Activated naive CD8-positive, alpha-beta T cell treated with anti-CD3 and anti-CD28 coated beads, Interleukin-2, amount 50 U/mL, for 24 hours (primary cell): ENCODE data around the gene TRPM7.
"Not testable (repeated sequence)": the region's sequence is repeated elsewhere in the genome, so short reads cannot be mapped to it uniquely, and the experiment has no call there.

Experiments
- ATAC-seq: fragments of 150-1000 bp; cut with Tn5 transposase; one replicate; pipeline ENCODE4 v1.10.0; 2021
- DNase-seq: peaks from one replicate; pipeline ENCODE4 v3.0.0; 2021
- H3K27ac Mint-ChIP-seq: one replicate; pipeline ENCODE4 v1.8.0; 2021; ENCODE audit warnings: mild to moderate bottlenecking, mixed read lengths
- H3K27me3 Mint-ChIP-seq: one replicate; pipeline ENCODE4 v1.8.0; 2021; ENCODE audit warnings: mixed read lengths
- H3K36me3 Mint-ChIP-seq: one replicate; pipeline ENCODE4 v1.8.0; 2021; ENCODE audit warnings: low read depth, mixed read lengths
- H3K4me1 Mint-ChIP-seq: one replicate; pipeline ENCODE4 v1.8.0; 2021; ENCODE audit warnings: mixed read lengths
- H3K4me3 Mint-ChIP-seq: one replicate; pipeline ENCODE4 v1.8.0; 2021; ENCODE audit warnings: mild to moderate bottlenecking, moderate library complexity, mixed read lengths
- H3K9me3 Mint-ChIP-seq: one replicate; pipeline ENCODE4 v1.8.0; 2021; ENCODE audit warnings: mixed read lengths

The TRPM7 gene

DNA sequence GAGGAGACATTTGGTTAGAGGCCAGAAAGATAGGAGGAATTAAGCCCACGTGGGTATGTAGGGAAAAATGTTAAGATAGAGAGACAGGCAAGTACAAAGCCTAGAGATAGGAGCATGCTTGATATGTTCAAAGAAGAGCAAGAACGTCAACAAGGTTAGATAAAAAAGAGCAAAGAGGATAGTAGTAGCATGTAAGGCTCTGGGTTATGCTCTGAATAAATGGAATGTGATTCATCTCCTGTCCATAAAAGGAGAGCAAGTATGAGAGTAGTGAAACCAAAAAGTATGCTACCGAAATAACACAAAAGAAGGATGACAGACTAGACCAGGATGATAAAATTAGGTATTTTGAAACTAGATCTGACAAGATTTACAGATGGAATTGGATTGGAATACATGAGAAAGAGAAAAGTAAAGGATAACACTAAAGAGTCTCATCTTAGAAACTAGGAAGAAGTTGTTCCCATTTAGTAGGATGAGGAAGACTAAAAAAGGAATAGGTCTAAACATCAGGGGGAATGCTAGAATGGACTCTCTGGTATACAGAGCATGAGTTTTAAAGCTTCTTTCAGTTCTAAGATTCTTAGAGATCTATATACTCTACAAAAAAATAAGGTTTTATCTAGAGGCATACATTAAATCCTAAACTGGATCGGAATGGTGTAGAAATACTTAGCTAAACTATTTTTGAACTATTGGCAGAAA, 59.1 kb downstream of the TRPM7 start:
- Mint-ChIP-seq H3K9me3 (no peaks in the 10 kb centered on the region), H3K36me3 (peaks cover 39% of the 10 kb centered on the region), H3K27me3 (no peaks in the 10 kb centered on the region), H3K27ac (peak overlapping the region; percentile 33), H3K4me1 (peaks cover 8% of the 10 kb centered on the region), H3K4me3 (no peak overlapping the region)
- DNase-seq, result no peak
- no peak for ATAC-seq

DNA sequence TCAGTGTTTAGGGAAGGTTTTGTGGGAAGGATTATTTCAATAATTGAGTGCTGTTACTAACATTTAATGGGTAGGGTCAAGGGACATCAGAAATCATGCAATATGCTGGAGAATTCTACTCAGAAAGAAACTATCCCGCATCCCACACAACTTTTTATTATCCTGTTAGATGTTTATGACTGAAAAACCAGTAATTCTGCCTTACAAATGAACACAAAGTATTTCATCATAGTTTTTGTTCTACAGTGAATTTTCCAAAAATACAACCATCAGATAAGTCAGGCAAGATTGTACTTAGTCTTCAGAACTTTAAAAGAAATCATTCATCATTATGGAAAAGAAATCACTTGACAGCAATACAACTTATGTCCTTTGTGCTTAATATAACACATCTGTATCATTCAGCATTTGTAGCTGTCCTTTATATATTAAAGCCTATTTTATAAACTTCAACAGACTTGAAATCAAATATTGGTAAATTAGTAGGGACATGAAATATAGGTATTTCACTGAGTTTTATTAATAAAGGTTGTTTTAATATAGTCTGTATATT, 61.9 kb downstream of the TRPM7 start:
- H3K9me3 Mint-ChIP-seq, result no peaks in the 10 kb centered on the region
- no peak overlapping the region for H3K27ac Mint-ChIP-seq
- peaks cover 40% of the 10 kb centered on the region for H3K36me3 Mint-ChIP-seq
- no peak for DNase-seq
- no peak overlapping the region for H3K4me3 Mint-ChIP-seq
- H3K27me3 Mint-ChIP-seq, result no peaks in the 10 kb centered on the region
- no peak for ATAC-seq
- peaks cover 8% of the 10 kb centered on the region for H3K4me1 Mint-ChIP-seq

DNA sequence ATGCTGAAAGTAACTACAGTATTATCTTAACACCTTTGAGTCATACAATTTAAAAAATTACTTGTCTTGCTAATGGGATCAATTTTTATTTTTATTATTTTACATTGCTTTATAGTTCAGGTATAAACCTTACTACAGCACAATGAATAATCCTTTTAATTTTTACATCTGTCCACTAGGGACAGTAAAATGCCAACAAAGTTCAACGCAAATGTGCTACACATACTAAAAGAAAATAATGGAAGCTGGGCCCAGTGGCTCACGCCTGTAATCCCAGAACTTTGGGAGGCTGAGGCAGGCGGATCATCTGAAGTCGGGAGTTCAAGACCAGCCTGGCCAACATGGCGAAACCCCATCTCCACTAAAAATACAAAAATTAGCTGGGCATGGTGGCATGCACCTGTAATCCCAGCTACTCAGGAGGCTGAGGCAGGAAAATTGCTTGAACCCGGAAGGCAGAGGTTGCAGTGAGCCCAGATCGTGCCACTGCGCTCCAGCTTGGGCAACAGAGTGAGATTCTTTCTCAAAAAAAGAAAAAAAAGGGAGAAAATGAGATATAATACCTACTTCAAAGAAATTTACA, 64.1 kb downstream of the TRPM7 start:
- peak; percentile 46 for ATAC-seq

DNA sequence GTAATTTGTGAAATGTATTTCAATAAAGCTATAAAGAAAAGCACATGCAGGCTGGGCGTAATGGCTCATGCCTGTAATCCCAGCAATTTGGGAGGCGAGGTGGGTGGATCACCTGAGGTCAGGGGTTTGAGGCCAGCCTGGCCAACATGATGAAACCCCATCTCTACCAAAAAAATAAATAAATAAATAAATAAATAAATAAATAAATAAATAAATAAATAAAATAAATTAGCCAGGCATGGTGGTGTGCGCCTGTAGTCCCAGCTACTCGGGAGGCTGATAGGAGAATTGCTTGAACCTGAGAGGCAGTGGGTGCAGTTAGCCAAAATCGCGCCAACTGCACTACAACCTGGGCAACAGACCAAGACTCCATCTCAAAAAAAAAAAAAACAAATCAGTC, 69.6 kb downstream of the TRPM7 start:
- ATAC-seq, H3K4me1 Mint-ChIP-seq, H3K4me3 Mint-ChIP-seq, H3K27me3 Mint-ChIP-seq, H3K27ac Mint-ChIP-seq, DNase-seq, H3K9me3 Mint-ChIP-seq: not testable (repeated sequence)
- H3K36me3 Mint-ChIP-seq, result peaks cover 40% of the 10 kb centered on the region

More for the DNA sequence above, 64.1 kb downstream of the TRPM7 start:
- H3K27ac Mint-ChIP-seq, H3K9me3 Mint-ChIP-seq, H3K4me1 Mint-ChIP-seq, DNase-seq, H3K4me3 Mint-ChIP-seq, H3K27me3 Mint-ChIP-seq: not testable (repeated sequence)
- peaks cover 40% of the 10 kb centered on the region for H3K36me3 Mint-ChIP-seq

DNA sequence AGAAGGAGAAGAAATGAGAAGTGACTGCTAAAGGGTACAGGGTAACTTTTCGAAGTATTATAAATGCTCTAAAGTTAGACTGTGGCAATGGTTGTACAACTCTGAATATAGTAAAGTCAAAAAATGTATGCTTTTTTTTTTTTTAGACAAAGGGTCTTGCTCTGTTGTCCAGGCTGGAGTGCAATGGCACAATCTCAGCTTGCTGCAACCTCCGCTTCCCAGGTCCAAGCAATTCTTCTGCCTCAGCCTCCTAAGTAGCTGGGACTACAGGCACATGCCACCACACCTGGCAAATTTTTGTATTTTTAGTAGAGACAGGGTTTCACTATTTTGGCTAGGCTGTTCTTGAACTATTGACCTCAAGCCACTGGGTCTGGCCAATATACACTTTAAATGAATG, 70.0 kb downstream of the TRPM7 start:
- H3K27ac Mint-ChIP-seq, result not testable (repeated sequence)
- H3K36me3 Mint-ChIP-seq, result peaks cover 38% of the 10 kb centered on the region

DNA sequence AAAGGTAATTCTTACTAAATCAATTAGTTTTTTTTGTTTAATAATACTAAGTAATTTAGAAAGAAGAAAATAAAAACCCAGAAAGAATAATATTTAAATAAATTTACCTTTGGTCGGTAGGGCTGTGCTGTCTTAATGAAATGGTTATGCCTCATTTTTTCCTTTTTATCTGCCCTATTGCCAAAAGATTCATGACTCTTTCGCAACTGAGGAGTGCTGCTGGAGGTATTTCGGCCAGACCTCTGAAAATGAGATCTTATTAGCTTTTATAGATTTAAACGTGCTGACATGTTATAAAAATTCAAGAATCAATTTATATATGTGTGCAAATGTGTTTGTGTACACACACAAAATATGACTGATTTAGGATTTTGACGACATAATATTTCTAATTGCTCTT, 73.0 kb downstream of the TRPM7 start:
- peaks cover 41% of the 10 kb centered on the region for H3K36me3 Mint-ChIP-seq
- H3K27me3 Mint-ChIP-seq, result no peaks in the 10 kb centered on the region
- no peak overlapping the region for H3K4me3 Mint-ChIP-seq
- H3K9me3 Mint-ChIP-seq, result no peaks in the 10 kb centered on the region
- DNase-seq (no peak), ATAC-seq (no peak)
- H3K4me1 Mint-ChIP-seq, result no peaks in the 10 kb centered on the region
- no peak overlapping the region for H3K27ac Mint-ChIP-seq

More for the DNA sequence above, 70.0 kb downstream of the TRPM7 start:
- not testable (repeated sequence) for H3K27me3 Mint-ChIP-seq, H3K9me3 Mint-ChIP-seq, ATAC-seq, H3K4me1 Mint-ChIP-seq, H3K4me3 Mint-ChIP-seq, DNase-seq

DNA sequence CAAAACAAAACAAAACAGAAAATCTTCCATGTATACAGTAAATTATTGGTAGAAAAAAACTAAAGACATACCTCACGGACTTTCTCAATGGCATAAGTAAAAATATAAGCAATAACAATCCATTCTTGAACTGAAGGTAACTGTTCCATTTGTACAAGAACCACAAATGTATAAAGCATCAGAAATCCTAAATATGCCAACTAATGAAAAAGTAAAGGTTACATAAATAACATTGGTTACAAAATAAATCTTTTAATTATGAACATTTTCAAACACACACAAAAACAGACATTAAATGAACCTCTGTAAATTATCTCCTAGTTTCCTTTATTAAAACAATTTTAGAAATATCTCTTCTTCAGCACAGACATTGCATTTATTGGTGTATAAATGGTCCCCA, 79.5 kb downstream of the TRPM7 start:
- Mint-ChIP-seq H3K4me1 (no peaks in the 10 kb centered on the region), H3K9me3 (no peaks in the 10 kb centered on the region), H3K27ac (no peak overlapping the region), H3K4me3 (no peak overlapping the region), H3K27me3 (no peaks in the 10 kb centered on the region), H3K36me3 (peaks cover 71% of the 10 kb centered on the region)
- ATAC-seq (no peak), DNase-seq (no peak)

DNA sequence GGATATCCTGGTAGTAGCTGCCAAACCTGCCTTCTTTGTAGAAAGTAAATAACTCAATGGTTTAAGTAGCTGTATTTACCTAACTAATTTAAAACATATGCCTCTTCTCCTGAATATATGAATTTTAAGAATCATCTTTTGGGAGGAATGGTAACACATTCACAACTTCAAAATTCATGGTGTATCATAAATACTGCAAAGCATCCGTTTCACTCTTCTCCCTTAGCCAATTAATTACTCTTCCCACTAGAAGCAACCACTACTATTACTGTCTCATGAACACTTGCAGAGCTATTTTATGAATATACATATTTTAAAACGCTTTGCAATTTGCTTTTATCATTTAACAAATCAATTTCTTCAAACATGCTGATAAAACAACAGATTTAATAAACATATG, 81.1 kb downstream of the TRPM7 start:
- H3K4me1 Mint-ChIP-seq, result no peaks in the 10 kb centered on the region
- H3K27me3 Mint-ChIP-seq, result no peaks in the 10 kb centered on the region
- ATAC-seq (no peak), DNase-seq (no peak)
- no peak overlapping the region for H3K27ac Mint-ChIP-seq
- no peaks in the 10 kb centered on the region for H3K9me3 Mint-ChIP-seq
- H3K36me3 Mint-ChIP-seq, result peaks cover 64% of the 10 kb centered on the region
- no peak overlapping the region for H3K4me3 Mint-ChIP-seq

DNA sequence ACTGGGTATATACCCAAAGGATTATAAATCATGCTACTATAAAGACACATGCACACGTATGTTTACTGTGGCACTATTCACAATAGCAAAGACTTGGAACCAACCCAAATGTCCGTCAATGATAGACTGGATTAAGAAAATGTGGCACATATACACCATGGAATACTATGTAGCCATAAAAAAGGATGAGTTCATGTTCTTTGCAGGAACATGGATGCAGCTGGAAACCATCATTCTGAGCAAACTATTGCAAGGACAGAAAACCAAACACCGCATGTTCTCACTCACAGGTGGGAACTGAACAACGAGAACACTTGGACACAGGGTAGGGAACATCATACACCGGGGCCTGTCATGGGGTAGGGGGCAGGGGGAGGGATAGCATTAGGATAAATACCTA, 84.6 kb downstream of the TRPM7 start:
- not testable (repeated sequence) for H3K27ac Mint-ChIP-seq, ATAC-seq, DNase-seq, H3K4me1 Mint-ChIP-seq, H3K9me3 Mint-ChIP-seq, H3K27me3 Mint-ChIP-seq, H3K4me3 Mint-ChIP-seq
- H3K36me3 Mint-ChIP-seq, result peaks cover 55% of the 10 kb centered on the region

DNA sequence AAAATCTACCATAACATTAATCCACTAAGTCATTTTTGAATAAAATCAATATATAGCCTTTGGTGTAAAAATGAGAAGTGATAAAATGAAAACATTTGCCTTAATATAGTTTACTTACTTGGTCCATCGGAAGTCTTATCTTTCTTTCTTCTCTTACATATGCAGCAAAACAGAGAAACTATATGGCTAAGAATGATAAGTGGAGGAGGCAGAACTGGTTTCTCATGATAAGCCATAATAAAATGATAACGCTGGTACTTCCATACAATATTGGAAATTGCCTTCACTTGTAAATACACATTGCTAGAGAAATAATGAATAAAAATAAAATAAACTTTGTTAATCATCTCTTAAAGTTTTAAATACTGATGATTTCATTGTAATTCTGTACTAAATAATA, 92.3 kb downstream of the TRPM7 start:
- Mint-ChIP-seq H3K4me3 (no peak overlapping the region), H3K27me3 (no peaks in the 10 kb centered on the region), H3K4me1 (no peaks in the 10 kb centered on the region), H3K36me3 (peaks cover 45% of the 10 kb centered on the region), H3K9me3 (no peaks in the 10 kb centered on the region), H3K27ac (no peak overlapping the region)
- DNase-seq (no peak), ATAC-seq (no peak)

DNA sequence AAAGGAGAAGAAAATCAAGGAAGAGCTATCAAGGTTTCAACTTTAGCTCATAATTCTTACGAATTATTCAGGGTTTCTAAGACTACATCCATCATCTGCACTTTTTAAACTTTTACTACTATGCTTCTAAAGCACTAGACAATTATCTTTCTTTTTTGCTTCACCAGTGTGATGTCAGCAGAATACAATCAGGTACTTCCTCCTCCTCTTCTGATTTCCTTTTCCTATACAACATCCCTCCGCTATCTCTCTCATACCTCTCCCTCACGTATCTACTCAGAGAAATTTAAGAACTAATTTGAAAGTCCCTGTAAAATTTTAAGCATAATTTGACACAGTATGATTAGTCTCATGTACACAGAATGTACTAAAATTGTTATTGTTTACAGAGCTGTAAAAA, 92.8 kb downstream of the TRPM7 start:
- Mint-ChIP-seq H3K36me3 (peaks cover 47% of the 10 kb centered on the region), H3K4me1 (no peaks in the 10 kb centered on the region), H3K4me3 (no peak overlapping the region), H3K27me3 (no peaks in the 10 kb centered on the region), H3K27ac (peak overlapping the region; percentile 12), H3K9me3 (no peaks in the 10 kb centered on the region)
- DNase-seq (no peak), ATAC-seq (no peak)

DNA sequence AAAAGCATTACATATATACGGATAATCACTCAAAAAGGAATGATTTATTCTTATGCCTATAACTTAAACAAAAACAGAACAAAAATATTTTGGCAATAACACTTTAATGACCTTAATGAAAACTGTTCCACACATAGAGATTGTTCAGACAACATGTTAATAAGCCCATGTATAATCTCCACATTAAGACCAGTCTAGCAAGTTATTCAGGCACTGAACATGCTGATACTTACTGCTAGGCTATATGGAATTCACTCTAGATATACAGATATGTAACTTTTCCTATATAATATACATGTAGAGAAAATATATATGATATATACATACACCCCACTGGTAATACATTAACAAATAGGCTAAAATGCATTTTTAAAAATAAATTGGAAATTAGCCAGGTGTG, 96.3 kb downstream of the TRPM7 start:
- Mint-ChIP-seq H3K9me3 (no peaks in the 10 kb centered on the region), H3K4me3 (no peak overlapping the region), H3K4me1 (no peaks in the 10 kb centered on the region), H3K36me3 (peaks cover 50% of the 10 kb centered on the region), H3K27ac (no peak overlapping the region), H3K27me3 (no peaks in the 10 kb centered on the region)
- no peak for ATAC-seq
- no peak for DNase-seq

DNA sequence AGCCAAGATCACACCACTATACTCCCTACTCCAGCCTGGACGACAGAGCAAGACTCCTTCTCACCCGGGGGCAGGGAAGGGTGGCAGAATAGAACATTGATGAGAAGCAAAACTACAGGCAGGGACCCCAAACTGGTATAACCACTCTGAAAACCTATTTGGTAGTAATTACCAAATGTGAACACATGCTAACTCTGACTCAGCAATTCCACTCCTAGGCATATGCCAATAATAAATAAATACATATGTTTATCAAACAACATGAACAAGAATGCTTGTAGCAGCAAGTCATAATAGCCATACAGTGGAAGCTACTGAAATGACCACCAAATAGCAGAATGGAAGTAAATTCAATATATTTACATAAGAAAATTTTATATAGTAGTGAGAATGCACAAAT, 109.1 kb downstream of the TRPM7 start:
- no peak overlapping the region for H3K27ac Mint-ChIP-seq
- H3K27me3 Mint-ChIP-seq, result no peaks in the 10 kb centered on the region
- DNase-seq, result no peak
- H3K4me1 Mint-ChIP-seq, result no peaks in the 10 kb centered on the region
- H3K9me3 Mint-ChIP-seq, result no peaks in the 10 kb centered on the region
- no peak overlapping the region for H3K4me3 Mint-ChIP-seq
- no peak for ATAC-seq
- H3K36me3 Mint-ChIP-seq, result peaks cover 44% of the 10 kb centered on the region

DNA sequence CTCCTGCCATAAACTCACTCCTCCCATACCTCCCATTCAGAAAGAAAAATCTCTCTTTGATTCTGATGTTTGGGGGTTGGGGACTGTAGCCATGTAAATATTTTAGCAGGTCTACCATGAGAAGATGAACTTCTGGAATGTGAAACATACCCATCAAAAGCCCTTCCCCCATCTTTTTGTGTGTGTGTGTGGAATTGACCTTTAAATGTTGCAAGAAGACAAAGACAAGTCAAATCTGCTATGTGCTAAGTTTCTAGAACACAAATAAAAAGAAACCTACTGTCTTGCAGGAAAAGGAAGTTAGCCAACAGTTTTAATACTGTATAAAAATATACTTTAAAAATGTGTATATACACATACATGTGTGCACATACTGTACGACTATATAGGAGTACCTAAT, 110.4 kb downstream of the TRPM7 start:
- Mint-ChIP-seq H3K36me3 (peaks cover 42% of the 10 kb centered on the region), H3K9me3 (no peaks in the 10 kb centered on the region), H3K4me1 (no peaks in the 10 kb centered on the region), H3K27me3 (no peaks in the 10 kb centered on the region), H3K27ac (no peak overlapping the region), H3K4me3 (no peak overlapping the region)
- no peak for ATAC-seq
- no peak for DNase-seq

DNA sequence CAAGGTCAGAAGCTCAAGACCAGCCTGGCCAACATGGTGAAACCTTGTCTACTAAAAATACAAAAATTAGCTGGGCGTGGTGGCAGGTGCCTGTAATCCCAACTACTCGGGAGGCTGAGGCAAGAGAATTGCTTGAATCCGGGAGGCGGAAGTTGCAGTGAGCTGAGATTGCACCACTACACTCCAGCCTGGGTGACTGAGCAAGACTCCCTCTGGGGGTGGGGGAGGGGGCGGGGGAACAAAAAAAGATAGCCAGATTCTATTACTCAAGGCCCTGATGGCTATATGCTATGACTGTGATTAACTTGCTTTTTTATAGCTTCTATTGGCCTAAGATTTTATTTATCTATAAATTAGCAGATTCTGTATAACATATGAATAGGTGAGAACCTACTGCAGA, 112.8 kb downstream of the TRPM7 start:
- not testable (repeated sequence) for DNase-seq, H3K9me3 Mint-ChIP-seq, H3K4me1 Mint-ChIP-seq, ATAC-seq, H3K27me3 Mint-ChIP-seq, H3K27ac Mint-ChIP-seq, H3K4me3 Mint-ChIP-seq
- H3K36me3 Mint-ChIP-seq, result peaks cover 45% of the 10 kb centered on the region
